ENCODE data around the gene SLIT3.

SLIT3 gene

GRCh38 chr5:168898247-168898911 is 402.6 kb downstream of the SLIT3 start:
- no peak for TF ChIP-seq CTCF (conservative IDR thresholded peaks at IDR 0.05)
- no peak overlapping the region for H3K27ac ChIP-seq

- no peak overlapping the region for H3K27ac ChIP-seq
- TF ChIP-seq CTCF (conservative IDR thresholded peaks at IDR 0.05) = no peak
These were observed 403.4 kb downstream of the SLIT3 start for GRCh38 chr5:168897387-168898122.

- no peak for TF ChIP-seq CTCF (conservative IDR thresholded peaks at IDR 0.05)
These were observed 405.5 kb downstream of the SLIT3 start for GRCh38 chr5:168895295-168896071.

GRCh38 chr5:168893283-168893682 is 407.7 kb downstream of the SLIT3 start:
- H3K27ac ChIP-seq = no peak overlapping the region
- TF ChIP-seq CTCF (conservative IDR thresholded peaks at IDR 0.05) = no peak

More at GRCh38 chr5:168895295-168896071, 405.5 kb downstream of the SLIT3 start:
- no peak overlapping the region for H3K27ac ChIP-seq

- TF ChIP-seq CTCF (conservative IDR thresholded peaks at IDR 0.05) = no peak
- peak overlapping the region; percentile 70 for H3K27ac ChIP-seq
These were observed 408.2 kb downstream of the SLIT3 start for GRCh38 chr5:168892618-168893186.

- H3K27ac ChIP-seq = peak overlapping the region; percentile 70
- TF ChIP-seq CTCF (conservative IDR thresholded peaks at IDR 0.05) = no peak
These were observed 409.8 kb downstream of the SLIT3 start for GRCh38 chr5:168890816-168891812.

All from VCaP (cell line).